ENCODE results near the gene SF3B1. TPM values are rescaled to one million over a fixed set of nuclear protein-coding genes. Genes with fewer than 3 reads are reported as not detected.

Gene SF3B1
- polyA plus RNA-seq, 3 donors = 105 to 494 (median 152) TPM

- no peak for DNase-seq
- Histone ChIP-seq H3K79me2 (ENCODE audit: insufficient read depth, low read length) (peaks cover 7% of the 10 kb centered on the region), H3K4me3 (replicated peaks in 1 of 3; ENCODE audit: low read depth in 2 of 3, low read length in 3 of 3) (no peak overlapping the region), H2AFZ (ENCODE audit: insufficient read depth, low read depth, low read length, poor library complexity, severe bottlenecking) (no peak overlapping the region), H3K27me3 (ENCODE audit: control insufficient read depth in 2 of 2, insufficient read depth in 2 of 2, low read length in 2 of 2) (no peaks in the 10 kb centered on the region), H3K9me3 (replicated peaks in 1 of 2; ENCODE audit: control insufficient read depth in 1 of 2, insufficient read depth in 1 of 2, low read length in 2 of 2) (no peaks in the 10 kb centered on the region), H3K9ac (ENCODE audit: insufficient read depth, low read length, poor library complexity, severe bottlenecking) (no peak overlapping the region), H3K4me1 (ENCODE audit: control insufficient read depth in 1 of 2, insufficient read depth in 2 of 2, low read length in 2 of 2) (no peaks in the 10 kb centered on the region), H3K36me3 (replicated peaks in 1 of 2; ENCODE audit: control insufficient read depth in 1 of 2, insufficient read depth in 2 of 2, low read length in 2 of 2) (peaks cover 99 to 100% of the 10 kb centered on the region in 2 donors), H4K20me1 (ENCODE audit: insufficient read depth, low read length) (peaks cover 85% of the 10 kb centered on the region), H3K4me2 (replicated peaks; ENCODE audit: extremely low read depth, low read length, poor library complexity, severe bottlenecking) (no peak overlapping the region), H3K27ac (ENCODE audit: low read depth in 1 of 2, low read length in 2 of 2) (no peak overlapping the region)
- peak overlapping the region in 1 of 7 donors; percentile 16 for H3K27ac Mint-ChIP-seq
- no CpG with 5 or more reads among the region's 6 CpGs for WGBS (ENCODE audit: insufficient coverage)
- H3K27me3 Mint-ChIP-seq (ENCODE audit: low read depth in 3 of 3) = no peaks in the 10 kb centered on the region
- H3K9me3 Mint-ChIP-seq = no peaks in the 10 kb centered on the region
- H3K36me3 Mint-ChIP-seq = peaks cover 87 to 99% of the 10 kb centered on the region in 2 donors
- TF ChIP-seq CTCF (IDR thresholded peaks at IDR 0.05) = no peak
- H3K4me1 Mint-ChIP-seq = no peaks in the 10 kb centered on the region
- no peak overlapping the region for H3K4me3 Mint-ChIP-seq
- intact Hi-C loops (cut with micrococcal nuclease) = loop anchor here (10.0 kb wide), 1 partner anchor 625 kb away; no protein-coding TSS in a partner anchor
These were observed 34.8 kb downstream of the SF3B1 start for GRCh38 chr2:197399887-197400540.

GRCh38 chr2:197398913-197399312, 35.9 kb downstream of the SF3B1 start:
- no peaks in the 10 kb centered on the region for H3K4me1 ChIP-seq (ENCODE audit: control insufficient read depth in 1 of 2, insufficient read depth in 2 of 2, low read length in 2 of 2)
- no peak overlapping the region for H3K4me3 Mint-ChIP-seq
- no peak overlapping the region for H3K4me2 ChIP-seq (replicated peaks; ENCODE audit: extremely low read depth, low read length, poor library complexity, severe bottlenecking)
- H4K20me1 ChIP-seq (ENCODE audit: insufficient read depth, low read length) = peaks cover 89% of the 10 kb centered on the region
- H3K36me3 ChIP-seq (replicated peaks in 1 of 2; ENCODE audit: control insufficient read depth in 1 of 2, insufficient read depth in 2 of 2, low read length in 2 of 2) = peaks cover 99 to 100% of the 10 kb centered on the region in 2 donors
- H3K9me3 Mint-ChIP-seq = no peaks in the 10 kb centered on the region
- H3K27ac Mint-ChIP-seq = no peak overlapping the region
- no peak overlapping the region for H3K9ac ChIP-seq (ENCODE audit: insufficient read depth, low read length, poor library complexity, severe bottlenecking)
- H3K36me3 Mint-ChIP-seq = peaks cover 88 to 98% of the 10 kb centered on the region in 2 donors
- H3K27ac ChIP-seq (ENCODE audit: low read depth in 1 of 2, low read length in 2 of 2) = no peak overlapping the region
- H3K27me3 ChIP-seq (ENCODE audit: control insufficient read depth in 2 of 2, insufficient read depth in 2 of 2, low read length in 2 of 2) = no peaks in the 10 kb centered on the region
- intact Hi-C loops (cut with micrococcal nuclease) = loop anchor here in 1 of 2 donors (10.0 kb wide), 1 partner anchor 624 kb away; no protein-coding TSS in a partner anchor
- no peak overlapping the region for H3K4me3 ChIP-seq (replicated peaks in 1 of 3; ENCODE audit: low read depth in 2 of 3, low read length in 3 of 3)
- H3K9me3 ChIP-seq (replicated peaks in 1 of 2; ENCODE audit: control insufficient read depth in 1 of 2, insufficient read depth in 1 of 2, low read length in 2 of 2) = no peaks in the 10 kb centered on the region
- TF ChIP-seq CTCF (IDR thresholded peaks at IDR 0.05) = no peak
- DNase-seq = no peak
- peaks cover 7% of the 10 kb centered on the region for H3K79me2 ChIP-seq (ENCODE audit: insufficient read depth, low read length)
- 100% methylated on average over 1 of the region's 2 CpGs for WGBS (ENCODE audit: insufficient coverage)
- H2AFZ ChIP-seq (ENCODE audit: insufficient read depth, low read depth, low read length, poor library complexity, severe bottlenecking) = no peak overlapping the region
- H3K27me3 Mint-ChIP-seq (ENCODE audit: low read depth in 3 of 3) = no peaks in the 10 kb centered on the region
- H3K4me1 Mint-ChIP-seq = no peaks in the 10 kb centered on the region

Measured in CD14-positive monocyte (primary cell).